Hindlimb muscle (tissue), 1 donor: ENCODE data around the gene USP26. TPM values are rescaled to one million over a fixed set of nuclear protein-coding genes. Genes with fewer than 3 reads are reported as not detected.
"Not testable (repeated sequence)": the region's sequence is repeated elsewhere in the genome, so short reads cannot be mapped to it uniquely, and the experiment has no call there.

Experiments
- DNase-seq: peaks from one replicate; pipeline ENCODE4 v3.0.0-alpha.2; 2013
- polyA plus RNA-seq: library from polyadenylated mRNA; unstranded; fragments of 120-200 nt; gene quantifications from one replicate; pipeline ENCODE4 v1.2.1, GENCODE V29; 2013; ENCODE audit not compliant: insufficient read length

USP26 gene, protein sequence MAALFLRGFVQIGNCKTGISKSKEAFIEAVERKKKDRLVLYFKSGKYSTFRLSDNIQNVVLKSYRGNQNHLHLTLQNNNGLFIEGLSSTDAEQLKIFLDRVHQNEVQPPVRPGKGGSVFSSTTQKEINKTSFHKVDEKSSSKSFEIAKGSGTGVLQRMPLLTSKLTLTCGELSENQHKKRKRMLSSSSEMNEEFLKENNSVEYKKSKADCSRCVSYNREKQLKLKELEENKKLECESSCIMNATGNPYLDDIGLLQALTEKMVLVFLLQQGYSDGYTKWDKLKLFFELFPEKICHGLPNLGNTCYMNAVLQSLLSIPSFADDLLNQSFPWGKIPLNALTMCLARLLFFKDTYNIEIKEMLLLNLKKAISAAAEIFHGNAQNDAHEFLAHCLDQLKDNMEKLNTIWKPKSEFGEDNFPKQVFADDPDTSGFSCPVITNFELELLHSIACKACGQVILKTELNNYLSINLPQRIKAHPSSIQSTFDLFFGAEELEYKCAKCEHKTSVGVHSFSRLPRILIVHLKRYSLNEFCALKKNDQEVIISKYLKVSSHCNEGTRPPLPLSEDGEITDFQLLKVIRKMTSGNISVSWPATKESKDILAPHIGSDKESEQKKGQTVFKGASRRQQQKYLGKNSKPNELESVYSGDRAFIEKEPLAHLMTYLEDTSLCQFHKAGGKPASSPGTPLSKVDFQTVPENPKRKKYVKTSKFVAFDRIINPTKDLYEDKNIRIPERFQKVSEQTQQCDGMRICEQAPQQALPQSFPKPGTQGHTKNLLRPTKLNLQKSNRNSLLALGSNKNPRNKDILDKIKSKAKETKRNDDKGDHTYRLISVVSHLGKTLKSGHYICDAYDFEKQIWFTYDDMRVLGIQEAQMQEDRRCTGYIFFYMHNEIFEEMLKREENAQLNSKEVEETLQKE
- polyA plus RNA-seq = not detected

DNA sequence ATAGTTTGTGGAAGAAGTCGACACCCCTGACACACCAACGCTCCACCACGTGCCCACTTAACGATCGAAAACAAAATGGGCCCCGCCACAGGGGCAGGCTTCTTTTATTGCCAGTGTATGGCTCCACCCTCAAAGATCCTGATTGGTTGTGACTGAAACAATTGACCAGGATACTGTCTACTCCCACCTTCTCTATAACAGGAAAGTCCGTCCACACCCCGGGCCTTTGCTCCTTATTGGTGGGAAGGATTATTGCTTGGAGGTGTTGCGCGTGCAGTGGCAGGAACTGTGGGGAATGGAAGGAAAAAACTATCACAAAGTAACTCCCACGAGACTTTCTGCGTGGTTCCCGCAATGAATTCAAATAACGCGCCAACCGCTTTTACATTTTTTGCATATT is at the start of gene USP26:
Gene USP26, minus strand, starts transcription at position 79 of the 400 bp plus-strand sequence. CDS start 68,889 bp downstream, outside the sequence.
- DNase-seq = no peak

DNA sequence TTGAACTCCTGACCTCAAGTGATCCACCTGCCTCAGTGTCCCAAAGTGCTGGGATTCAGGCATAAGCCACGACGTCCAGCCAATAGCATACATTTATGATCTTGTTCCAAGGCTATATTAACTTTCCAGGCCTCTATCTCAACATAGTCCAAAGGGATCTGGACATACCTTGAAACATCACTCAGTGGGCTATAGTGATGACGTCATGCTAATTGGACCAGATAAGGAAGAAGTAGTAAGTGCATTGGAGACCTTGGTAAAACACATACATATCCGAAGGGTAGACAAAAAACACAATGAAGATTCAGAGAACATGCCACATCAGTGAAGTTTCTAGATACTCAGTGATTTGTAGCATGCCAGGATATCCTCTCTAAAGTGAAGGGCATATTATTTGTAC is 37.4 kb upstream of the USP26 start:
- DNase-seq = no peak

DNA sequence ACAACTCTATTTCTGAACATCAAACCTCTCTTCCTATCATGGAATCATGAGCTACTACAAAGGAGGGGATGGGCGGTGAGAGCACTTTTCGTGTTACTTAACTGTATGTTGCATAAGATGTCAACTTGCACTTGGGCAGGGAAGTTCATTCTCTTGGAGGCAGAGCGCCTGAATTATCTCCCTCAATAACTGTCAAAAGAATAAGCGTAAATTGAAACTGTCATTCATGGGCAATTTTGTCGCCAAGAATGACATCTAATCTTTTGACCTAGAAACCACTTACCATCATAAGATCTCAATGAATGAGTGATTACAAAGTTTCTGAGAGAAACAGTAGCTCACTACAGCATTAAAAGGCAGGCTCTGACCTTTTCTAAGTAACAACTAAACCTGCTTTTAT is 23.5 kb upstream of the USP26 start:
- DNase-seq = no peak

DNA sequence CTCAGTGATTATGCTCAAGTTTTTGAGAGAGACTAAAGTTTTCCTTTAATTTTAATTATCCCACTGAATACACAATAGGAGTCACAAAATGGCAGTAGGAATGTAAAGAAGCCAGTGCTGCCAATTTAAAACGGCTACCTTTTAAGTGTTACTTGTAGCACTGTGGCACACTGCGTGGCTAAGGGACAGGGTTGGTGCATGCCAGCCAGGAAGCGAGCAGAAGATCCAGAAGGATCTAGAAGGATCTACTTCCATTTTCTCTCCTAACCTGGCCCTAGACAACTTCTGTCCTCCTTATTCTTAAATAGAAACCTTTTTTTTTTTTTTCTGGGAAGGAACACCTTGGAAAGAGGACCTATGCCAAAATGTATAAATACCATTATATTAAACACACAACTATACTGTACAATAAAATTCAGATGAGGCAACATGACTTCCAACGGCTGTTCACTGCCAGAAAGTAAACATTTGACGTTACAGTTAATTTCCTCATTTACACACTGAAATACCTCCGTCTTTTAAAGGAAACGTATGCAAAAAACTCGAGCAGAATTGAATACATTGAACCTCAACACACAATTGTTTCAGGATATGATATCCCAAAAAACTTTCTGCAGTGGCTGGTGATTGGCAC is 2.7 kb downstream of the USP26 start:
- DNase-seq = no peak

DNA sequence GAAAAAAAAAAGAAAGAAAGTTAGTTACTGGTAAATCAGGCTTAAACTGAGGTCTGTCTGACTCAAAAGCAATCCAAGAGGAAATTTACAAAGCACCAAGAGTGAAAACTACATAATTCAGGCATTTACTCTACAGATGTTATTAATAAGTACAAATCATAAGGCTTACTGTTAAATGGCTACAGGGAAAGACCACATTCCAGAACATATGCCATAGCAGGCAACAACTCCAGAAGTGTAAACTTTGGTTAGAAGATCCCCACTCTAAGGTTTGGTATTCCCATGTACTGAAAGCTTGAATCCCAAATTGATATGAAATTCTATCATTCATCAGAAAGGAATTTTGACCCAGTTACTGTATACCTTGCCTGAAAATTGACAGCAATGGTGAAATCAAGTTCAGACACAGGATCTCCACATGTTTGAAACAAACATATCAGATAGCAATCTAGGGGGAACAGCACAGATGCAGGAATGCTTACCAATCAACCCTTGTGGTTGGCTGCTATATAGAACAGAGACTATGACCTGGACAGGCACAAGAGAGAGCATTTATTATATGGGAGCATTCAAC is 6.6 kb downstream of the USP26 start:
- DNase-seq = no peak

DNA sequence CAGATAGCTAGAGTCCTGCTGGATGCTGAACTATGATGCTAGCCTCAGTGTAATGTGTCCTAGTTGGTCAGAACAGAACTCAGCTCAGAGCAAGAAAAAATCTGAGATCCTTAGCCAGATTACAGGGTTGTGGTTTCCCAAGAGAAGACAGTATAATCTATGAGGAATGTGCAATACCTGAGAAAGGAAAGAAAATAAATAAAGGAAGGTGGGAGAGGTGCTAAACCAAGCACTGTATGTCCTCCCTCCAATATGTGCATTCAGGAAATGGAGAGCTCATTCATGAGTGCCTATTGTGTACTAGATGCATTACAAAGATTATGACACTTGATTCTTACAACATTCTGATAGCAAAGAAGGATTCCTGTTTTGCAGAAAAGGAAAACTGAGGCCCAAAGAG is 7.5 kb downstream of the USP26 start:
- DNase-seq = no peak

DNA sequence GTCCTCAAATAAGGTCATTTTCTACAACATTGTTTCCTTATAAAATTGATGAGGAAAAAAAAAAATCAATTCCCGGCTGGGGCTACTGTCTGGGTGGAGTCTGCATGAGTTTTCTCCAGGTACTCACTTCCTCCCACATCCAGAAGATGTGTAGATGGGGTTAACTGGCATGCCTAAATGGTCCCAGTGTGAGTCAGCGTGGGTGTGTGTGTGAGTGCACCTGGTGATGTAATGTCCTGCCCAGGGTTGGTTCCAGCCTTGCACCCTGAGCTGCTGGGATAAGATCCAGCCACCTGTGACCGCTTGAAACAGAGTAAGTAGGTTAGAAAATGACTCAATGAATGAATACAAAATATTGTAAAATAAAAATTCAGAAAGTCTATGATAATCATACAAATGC is 11.1 kb downstream of the USP26 start:
- DNase-seq = no peak

DNA sequence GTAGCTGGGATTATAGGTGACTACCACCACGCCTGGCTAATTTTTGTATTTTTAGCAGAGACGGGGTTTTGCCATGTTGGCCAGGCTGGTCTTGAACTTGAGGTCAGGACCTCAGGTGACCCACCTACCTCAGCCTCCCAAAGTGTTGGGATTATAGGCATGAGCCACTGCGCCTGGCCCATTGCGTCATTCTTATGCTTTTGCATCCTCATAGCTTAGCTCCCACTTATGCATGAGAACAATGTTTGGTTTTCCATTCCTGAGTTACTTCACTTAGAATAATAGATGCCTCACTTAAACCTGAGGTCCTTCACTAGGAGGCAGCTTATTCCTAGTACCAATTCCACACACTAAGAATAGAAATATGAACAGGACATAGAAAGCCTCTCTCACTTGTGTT is 11.9 kb downstream of the USP26 start:
- not testable (repeated sequence) for DNase-seq

DNA sequence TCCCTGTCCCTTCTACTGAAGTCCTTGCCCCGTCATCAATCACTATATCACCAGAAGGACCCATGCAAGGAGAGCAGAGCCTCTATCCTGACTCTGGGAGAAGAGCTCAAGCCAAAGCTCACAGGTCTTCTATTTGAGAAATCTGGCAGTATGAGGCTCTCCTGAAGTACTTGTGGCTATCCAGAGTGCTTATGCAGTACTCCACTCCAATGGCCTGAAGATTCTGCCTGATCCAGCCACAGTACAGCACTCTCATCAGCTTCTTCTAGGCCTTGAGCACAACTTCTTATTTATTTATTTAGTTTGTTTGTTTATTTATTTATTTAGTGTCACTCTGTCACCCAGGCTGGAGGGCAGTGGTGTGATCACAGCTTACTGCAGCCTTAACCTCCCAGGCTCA is 13.0 kb downstream of the USP26 start:
- DNase-seq = no peak

DNA sequence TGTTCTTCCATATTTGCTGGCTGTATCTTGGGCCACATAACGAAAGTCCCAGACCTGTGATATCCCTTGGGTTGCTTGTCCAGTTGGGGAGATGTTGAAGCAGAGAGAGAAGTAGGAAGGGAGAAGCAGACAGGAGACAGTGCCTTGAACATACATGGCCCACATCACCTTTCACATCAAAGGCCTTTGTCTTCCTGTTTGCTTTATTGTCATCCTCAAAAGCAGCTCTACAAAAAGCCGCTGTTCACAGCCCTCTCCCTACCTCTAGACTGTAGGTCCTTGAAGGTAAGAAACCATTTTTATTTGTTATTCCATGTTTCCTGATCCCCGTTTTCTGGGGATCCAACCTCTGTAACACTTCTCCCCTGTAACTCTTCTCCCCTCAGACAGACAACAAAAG is 14.9 kb downstream of the USP26 start:
- no peak for DNase-seq

DNA sequence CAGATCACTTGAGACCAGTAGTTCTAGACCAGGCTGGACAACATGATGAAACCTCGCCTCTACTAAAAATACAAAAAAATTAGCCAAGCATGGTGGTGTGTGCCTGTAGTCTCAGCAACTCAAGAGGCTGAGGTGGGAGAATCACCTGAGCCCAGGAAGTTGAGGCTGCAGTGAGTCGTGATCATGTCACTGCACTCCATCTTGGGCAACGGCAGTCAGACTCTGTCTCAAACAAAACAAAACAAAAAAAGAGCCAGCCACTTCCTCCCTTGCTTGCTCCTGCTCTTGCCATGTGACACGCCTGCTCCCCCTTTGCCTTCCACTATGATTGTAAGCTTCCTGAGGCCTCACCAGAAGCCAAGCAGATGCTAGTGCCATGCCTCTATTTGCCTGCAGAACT is 19.1 kb downstream of the USP26 start:
- DNase-seq = not testable (repeated sequence)

DNA sequence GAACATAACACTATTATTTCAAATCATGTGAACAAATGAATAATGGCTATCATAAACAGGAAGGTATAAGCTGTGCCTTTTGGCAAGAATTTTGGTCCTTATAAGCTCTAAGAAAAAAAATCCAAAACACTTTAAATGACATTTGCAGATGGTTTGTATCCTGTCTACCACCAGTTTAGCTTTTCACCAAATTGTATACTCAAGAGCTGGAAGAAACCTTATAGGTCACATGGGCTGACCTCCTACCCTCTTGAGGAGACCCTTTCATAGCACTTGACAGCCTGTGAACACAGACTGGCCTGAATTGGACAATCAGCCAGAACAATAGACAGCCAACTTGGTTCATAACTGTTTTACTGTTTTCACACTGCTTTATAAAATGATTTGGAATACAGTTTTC is 24.3 kb downstream of the USP26 start:
- no peak for DNase-seq

DNA sequence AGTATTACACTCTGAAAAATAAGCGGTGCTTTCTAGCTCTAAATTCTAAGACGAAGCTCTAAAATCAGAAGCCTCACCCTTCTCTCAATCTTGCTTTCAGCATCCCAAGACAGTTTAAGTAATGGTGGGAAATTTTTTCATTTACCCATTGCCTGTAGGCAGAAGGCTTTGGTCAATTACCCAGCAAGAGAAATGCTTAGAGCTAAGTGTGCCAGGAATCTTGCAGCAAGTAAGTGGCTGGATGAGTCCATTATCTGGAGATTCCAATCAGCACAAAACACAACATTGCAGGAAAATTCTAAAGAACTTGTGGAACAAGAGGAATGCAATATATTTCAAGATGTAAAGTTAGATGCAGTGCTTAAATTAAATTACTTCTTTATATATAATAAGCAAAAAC is 28.4 kb downstream of the USP26 start:
- DNase-seq = no peak

DNA sequence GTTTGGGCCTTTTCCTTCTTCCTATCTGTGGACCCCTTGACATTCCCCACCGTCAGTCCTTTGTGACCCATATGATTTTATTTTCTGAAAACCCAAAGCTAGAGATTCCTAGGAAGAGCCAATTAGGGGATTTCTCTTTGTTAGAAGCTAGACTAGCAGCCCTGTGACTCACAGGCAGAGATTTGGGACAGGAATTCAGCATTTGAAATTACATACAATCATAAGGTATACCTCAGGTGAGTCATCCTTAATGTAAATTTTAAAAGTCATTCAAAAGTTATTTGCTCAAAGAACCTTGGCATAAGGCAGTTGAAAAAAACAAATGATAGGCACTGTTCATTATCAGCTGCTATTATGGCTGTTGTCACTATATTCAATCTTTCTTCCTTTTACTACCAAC is 40.6 kb downstream of the USP26 start:
- DNase-seq = no peak

DNA sequence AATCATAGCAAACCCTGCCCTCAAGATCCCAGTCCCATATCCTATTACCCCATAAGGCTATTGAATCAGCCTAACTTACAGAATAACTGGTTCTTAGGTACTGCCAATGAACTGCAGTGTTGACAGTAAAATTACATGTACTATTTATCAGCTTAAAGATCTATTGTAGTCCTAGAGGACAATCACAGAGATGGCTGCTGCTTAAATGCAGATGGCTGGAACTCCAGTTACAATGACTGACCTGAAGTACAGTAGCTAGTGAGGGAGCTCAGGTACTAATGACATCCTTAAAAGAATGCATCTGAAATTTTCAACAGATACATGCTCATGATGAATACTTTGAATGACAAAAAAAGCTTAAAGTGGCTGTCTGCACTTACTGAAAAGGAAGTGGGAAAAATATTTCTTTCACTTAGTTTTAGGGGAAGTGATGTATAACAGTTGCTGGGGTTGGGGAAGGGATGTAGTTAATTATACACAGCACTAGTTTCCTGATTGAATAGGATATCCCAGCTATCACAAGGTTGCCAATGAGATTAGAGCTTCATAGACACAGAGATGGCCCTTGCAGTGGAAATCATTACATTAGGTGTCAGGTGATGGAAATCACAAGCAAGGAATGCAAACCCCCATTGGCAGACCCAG is 42.0 kb downstream of the USP26 start:
- DNase-seq = no peak

DNA sequence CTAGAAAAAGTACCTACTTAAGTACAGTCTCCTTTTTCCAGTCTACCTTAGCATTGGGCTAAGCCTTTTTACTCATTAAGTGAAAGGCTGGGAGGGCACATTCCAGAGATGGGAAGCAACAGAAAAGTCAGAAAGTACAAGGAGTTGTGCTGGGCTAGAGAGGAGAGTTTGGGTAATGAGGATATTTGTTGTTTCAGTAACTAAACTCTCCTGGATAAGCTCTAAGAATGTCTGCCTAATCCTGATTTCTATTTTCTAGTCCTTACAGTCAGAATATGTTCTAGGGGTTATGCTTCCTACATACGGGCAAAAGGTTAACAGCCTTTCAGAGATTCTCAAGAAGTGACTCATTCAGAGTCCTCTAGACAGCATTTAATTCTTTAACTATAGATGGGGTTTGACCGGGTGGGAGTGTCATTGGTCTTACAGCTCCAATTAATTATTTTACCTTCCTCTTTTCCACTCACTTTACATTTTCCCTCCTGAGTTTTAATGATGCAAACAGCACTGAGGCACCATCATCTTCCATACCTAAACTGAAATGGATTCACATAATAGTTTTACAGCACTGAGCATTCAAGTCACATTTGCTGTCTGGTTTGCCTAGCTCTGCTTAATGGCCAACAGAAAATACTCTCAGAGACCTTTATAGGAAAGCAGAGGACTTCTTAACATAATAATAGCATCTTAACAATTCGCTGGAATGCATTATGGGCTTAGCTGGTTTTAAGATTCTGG is 42.9 kb downstream of the USP26 start:
- no peak for DNase-seq

DNA sequence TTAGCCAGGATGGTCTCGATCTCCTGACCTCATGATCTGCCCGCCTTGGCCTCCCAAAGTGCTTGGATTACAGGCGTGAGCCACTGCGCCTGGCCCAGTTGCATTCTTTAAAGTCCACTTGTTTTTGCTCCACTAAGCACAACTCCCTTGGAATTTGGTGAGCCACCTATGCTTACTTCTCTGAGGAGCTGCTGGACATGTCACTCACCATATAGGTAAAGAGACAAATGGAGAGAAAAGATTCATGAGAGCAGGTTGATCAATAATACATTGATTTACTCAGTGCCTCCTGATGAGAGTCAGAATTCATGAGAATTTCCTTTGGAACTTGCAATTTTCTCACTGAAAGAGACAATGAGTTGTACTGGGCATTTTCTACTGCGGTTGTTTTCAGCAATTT is 48.2 kb downstream of the USP26 start:
- DNase-seq = no peak

DNA sequence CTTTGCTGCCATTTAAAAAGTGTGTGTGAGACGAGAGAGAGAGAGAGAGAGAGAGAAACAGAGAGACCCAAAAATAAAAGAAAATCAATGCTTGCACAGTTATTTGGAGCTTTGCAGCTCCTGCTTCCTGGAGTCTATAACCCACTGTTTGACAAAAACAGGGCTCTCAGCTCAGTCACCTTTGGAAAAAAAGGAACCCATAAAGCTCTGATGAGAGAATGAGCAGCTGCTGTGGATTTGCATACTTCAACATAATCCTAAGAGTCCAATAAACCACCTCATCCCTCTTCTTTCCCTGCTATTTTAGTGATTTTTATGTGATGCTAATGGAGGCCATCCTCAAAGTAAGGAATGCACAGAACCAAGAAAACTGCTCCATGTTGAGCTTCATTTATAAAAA is 50.3 kb downstream of the USP26 start:
- DNase-seq = no peak

DNA sequence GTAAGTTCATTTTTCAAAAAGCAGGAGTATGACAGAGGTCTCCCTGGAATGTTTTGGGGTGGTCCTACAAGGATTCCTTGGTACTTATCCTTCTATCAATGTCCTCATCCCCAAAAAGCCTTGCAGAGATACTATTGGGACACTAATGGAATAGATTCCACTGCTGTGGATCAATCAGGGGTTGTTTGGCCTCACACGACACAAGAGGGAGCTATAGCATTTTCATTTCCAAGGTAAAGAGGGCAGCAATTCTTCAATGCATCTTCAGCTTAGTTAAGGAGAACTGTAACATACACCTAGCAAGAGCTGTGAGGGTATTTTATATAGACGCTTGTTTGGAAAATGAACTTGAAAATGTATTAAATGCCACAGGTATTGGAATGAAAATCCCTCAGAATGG is 50.9 kb downstream of the USP26 start:
- DNase-seq = no peak

DNA sequence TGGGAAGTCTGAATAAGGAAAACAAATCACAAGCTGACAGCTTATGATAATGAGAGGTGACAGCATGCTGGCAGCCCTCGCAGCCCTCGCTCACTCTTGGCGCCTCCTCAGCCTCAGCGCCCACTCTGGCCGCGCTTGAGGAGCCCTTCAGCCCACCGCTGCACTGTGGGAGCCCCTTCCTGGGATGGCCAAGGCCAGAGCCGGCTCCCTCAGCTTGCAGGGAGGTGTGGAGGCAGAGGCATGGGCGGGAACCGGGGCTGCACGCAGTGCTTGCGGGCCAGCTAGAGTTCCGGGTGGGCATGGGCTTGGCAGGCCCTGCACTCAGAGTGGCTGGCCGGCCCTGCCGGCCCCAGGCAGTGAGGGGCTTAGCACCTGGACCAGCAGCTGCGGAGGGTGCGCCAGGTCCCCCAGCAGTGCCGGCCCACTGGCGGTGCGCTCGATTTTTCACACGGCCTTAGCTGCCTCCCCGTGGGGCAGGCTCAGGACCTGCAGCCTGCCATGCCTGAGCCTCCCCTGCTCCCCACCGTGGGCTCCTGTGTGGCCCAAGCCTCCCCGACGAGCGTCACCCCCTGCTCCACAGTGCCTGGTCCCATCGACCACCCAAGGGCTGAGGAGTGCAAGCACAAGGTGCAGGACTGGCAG is 52.6 kb downstream of the USP26 start:
- not testable (repeated sequence) for DNase-seq

DNA sequence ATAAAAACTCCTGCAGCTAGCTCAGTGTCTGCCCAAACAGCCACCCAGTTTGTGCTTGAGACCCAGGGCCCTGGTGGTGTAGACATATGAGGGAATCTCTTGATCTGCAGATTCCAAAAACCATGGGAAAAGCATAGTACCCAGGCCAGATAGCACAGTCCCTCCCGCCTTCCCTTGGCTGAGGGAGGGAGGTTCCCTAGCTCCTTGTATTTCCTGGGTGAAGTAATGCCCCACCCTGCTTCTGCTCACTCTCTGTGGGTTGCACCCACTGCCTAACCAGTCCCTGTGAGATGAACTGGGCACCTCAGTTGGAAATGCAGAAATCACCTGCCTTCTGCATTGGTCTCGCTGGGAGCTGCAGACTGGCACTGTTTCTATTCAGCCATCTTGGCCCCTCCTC is 54.6 kb downstream of the USP26 start:
- DNase-seq = no peak
